Prostate gland (tissue), 2 donors: ENCODE data around the gene GAL3ST1.

Source experiments
- CTCF ChIP-seq, 4 experiments: fragments of 200-600 bp in 2 of 4; fragments of 450-650 bp in 2 of 4; sonication (generic) in 2 of 4; IDR thresholded peaks; 1 replicate in 3 of 4; 2 replicates in 1 of 4; pipeline ENCODE4 v1.5.1; 2016 to 2019; ENCODE audit warnings: antibody characterized with exemption in 4 of 4, mild to moderate bottlenecking in 2 of 4, moderate library complexity in 2 of 4
- POLR2A ChIP-seq: fragments of 450-650 bp; IDR thresholded peaks from one replicate; pipeline ENCODE4 v1.6.1; 2016; ENCODE audit warnings: antibody characterized with exemption, mild to moderate bottlenecking

- TF ChIP-seq CTCF (IDR thresholded peaks at IDR 0.05), result no peak
- no peak for TF ChIP-seq POLR2A
Observed at GRCh38 chr22:30537083-30537731, 37.3 kb downstream of the GAL3ST1 start.
